ENCODE measurements around the gene NME7. TPM values are rescaled to one million over a fixed set of nuclear protein-coding genes. Genes with fewer than 3 reads are reported as not detected.

Gene NME7
- total RNA-seq, 1 experiment from 2014 or later: 13.8 TPM

GRCh38 chr1:169143984-169144383 is 223.6 kb downstream of the NME7 start:
- no peak overlapping the region for H3K4me3 Mint-ChIP-seq
- no peaks in the 10 kb centered on the region for H3K36me3 Mint-ChIP-seq
- TF ChIP-seq ZNF281 (CRISPR knock-in tag; IDR thresholded peaks at IDR 0.05): no peak
- no peak for TF ChIP-seq SOX15 (CRISPR knock-in tag; IDR thresholded peaks at IDR 0.05)
- no peak for TF ChIP-seq ATF6 (CRISPR knock-in tag; IDR thresholded peaks at IDR 0.05)
- TF ChIP-seq E2F4 (CRISPR knock-in tag; IDR thresholded peaks at IDR 0.05; ENCODE audit: borderline replicate concordance, low read depth): no peak
- no peak for TF ChIP-seq CTCF (IDR thresholded peaks at IDR 0.05)
- no peak for ATAC-seq
- H3K27me3 Mint-ChIP-seq (ENCODE audit: low read depth): no peaks in the 10 kb centered on the region
- H3K9me3 Mint-ChIP-seq: no peaks in the 10 kb centered on the region
- ChIA-PET POLR2A (no interaction called here), CTCF (interaction anchor here (0.9 kb wide), 1 partner anchor 11 kb away, joined by 3 read pairs; no protein-coding TSS in a partner anchor)
- H3K4me1 Mint-ChIP-seq: peaks cover 3% of the 10 kb centered on the region; the same call in 1 of the 2 replicates
- no peak overlapping the region for H3K27ac Mint-ChIP-seq
- DNase-seq (ENCODE audit: low spot score): no peak

- Mint-ChIP-seq H3K27ac (no peak overlapping the region), H3K9me3 (no peaks in the 10 kb centered on the region)
Observed at GRCh38 chr1:169143346-169143745, 224.3 kb downstream of the NME7 start.

More at GRCh38 chr1:169143346-169143745, 224.3 kb downstream of the NME7 start:
- Mint-ChIP-seq H3K4me1 (peaks cover 3% of the 10 kb centered on the region; the same call in 1 of the 2 replicates), H3K4me3 (no peak overlapping the region), H3K27me3 (ENCODE audit: low read depth) (no peaks in the 10 kb centered on the region), H3K36me3 (no peaks in the 10 kb centered on the region)
- ChIA-PET POLR2A (interaction anchor here (0.7 kb wide), 1 partner anchor 31 kb away, joined by 7 read pairs; no protein-coding TSS in a partner anchor), CTCF (interaction anchor here (0.9 kb wide), 1 partner anchor 10 kb away, joined by 3 read pairs; no protein-coding TSS in a partner anchor)
- no peak for DNase-seq (ENCODE audit: low spot score)
- TF ChIP-seq NFE2L1 (CRISPR knock-in tag; IDR thresholded peaks at IDR 0.05) (no peak), RELA (CRISPR knock-in tag; IDR thresholded peaks at IDR 0.05; ENCODE audit: borderline replicate concordance) (no peak), CTCF (IDR thresholded peaks at IDR 0.05) (no peak), AFF4 (CRISPR knock-in tag; IDR thresholded peaks at IDR 0.05; ENCODE audit: borderline replicate concordance) (no peak), ESRRA (CRISPR knock-in tag; IDR thresholded peaks at IDR 0.05; ENCODE audit: borderline replicate concordance) (no peak), ZNF317 (CRISPR knock-in tag; IDR thresholded peaks at IDR 0.05; ENCODE audit: borderline replicate concordance, low read depth) (no peak), MYBL2 (CRISPR knock-in tag; IDR thresholded peaks at IDR 0.05) (no peak), TEAD1 (CRISPR knock-in tag; IDR thresholded peaks at IDR 0.05) (no peak), SMAD3 (CRISPR knock-in tag; IDR thresholded peaks at IDR 0.05; ENCODE audit: borderline replicate concordance) (no peak), ZNF423 (CRISPR knock-in tag; IDR thresholded peaks at IDR 0.05) (no peak), HMGXB4 (CRISPR knock-in tag; IDR thresholded peaks at IDR 0.05) (no peak), NR2C2 (CRISPR knock-in tag; IDR thresholded peaks at IDR 0.05) (no peak)
- no peak for ATAC-seq

All from WTC11 (cell line).